Endothelial cell of umbilical vein (primary cell): ENCODE measurements around the gene EXOC6B. TPM values are rescaled to one million over a fixed set of nuclear protein-coding genes. Genes with fewer than 3 reads are reported as not detected.
"Not testable (repeated sequence)": the region's sequence is repeated elsewhere in the genome, so short reads cannot be mapped to it uniquely, and the experiment has no call there.

Experiments used
- BruUV-seq: library from RNA; stranded (reverse); fragments of 400-500 nt; replicated peaks from 2 replicates; lab custom pipeline; 2021; lab: Mats Ljungman, UMichigan
- CTCF ChIA-PET: fragments of 300-600, 350-600 bp; sonication (Branson Sonifier 250); formaldehyde crosslinking; loops from one replicate; lab custom pipeline; 2021; ENCODE audit warnings: antibody characterized with exemption, inconsistent platforms; lab: Charles Lee
- POLR2A ChIA-PET: fragments of 300-600, 350-600 bp; sonication (Branson Sonifier 250); formaldehyde crosslinking; loops from one replicate; lab custom pipeline; 2021; ENCODE audit warnings: antibody characterized with exemption, inconsistent platforms; lab: Charles Lee
- DNase-seq: peaks from one replicate; pipeline ENCODE4 v3.0.0-alpha.2; 2011; ENCODE audit warnings: low read depth, low spot score
- FAIRE-seq: peaks from 2 replicates; lab custom pipeline; 2011; peaks lifted over from hg19 to GRCh38; lab: Jason Lieb, UNC
- H2AFZ ChIP-seq: 2 replicates; pipeline ENCODE4 v1.6.0; 2012; ENCODE audit warnings: low read depth, low read length, control low read depth, inconsistent platforms
- H3K27ac ChIP-seq: 2 replicates; pipeline ENCODE4 v1.5.1; 2011; ENCODE audit warnings: low read depth, mild to moderate bottlenecking, control low read depth, low read length, moderate library complexity; ENCODE audit not compliant: insufficient read depth
- H3K27me3 ChIP-seq, 2 experiments: 2 replicates each; pipeline versions ENCODE4 v1.6.0 to v1.6.1; 2011; ENCODE audit warnings: low read length in 2 of 2, mixed read lengths in 1 of 2; ENCODE audit not compliant: control insufficient read depth in 2 of 2, insufficient read depth in 2 of 2
- H3K36me3 ChIP-seq, 2 experiments: 2 replicates in 1 of 2; 3 replicates in 1 of 2; pipeline ENCODE4 v1.5.1; 2011; ENCODE audit warnings: low read length in 2 of 2, mild to moderate bottlenecking in 1 of 2, moderate library complexity in 1 of 2; ENCODE audit not compliant: control insufficient read depth in 2 of 2, insufficient read depth in 2 of 2; ENCODE audit errors: extremely low read depth in 1 of 2
- H3K4me1 ChIP-seq: 3 replicates; pipeline ENCODE4 v1.5.1; 2011; ENCODE audit warnings: mild to moderate bottlenecking, low read length; ENCODE audit not compliant: control insufficient read depth, insufficient read depth; ENCODE audit errors: extremely low read depth
- H3K4me2 ChIP-seq: 2 replicates; pipeline ENCODE4 v1.6.1; 2011; ENCODE audit warnings: low read length, control low read depth, mixed read lengths; ENCODE audit not compliant: insufficient read depth
- H3K4me3 ChIP-seq, 3 experiments: fragments of 200-600 bp in 1 of 3; sonication (generic), shearing (Covaris generic) in 1 of 3; replicated peaks in 1 of 3; 2 replicates each; pipeline ENCODE4 v1.5.1; 2011 to 2016; ENCODE audit warnings: control low read depth in 3 of 3, low read length in 3 of 3, mild to moderate bottlenecking in 2 of 3, inconsistent platforms in 1 of 3, low read depth in 1 of 3, moderate library complexity in 1 of 3; ENCODE audit not compliant: insufficient read depth in 1 of 3
- H3K79me2 ChIP-seq: 2 replicates; pipeline ENCODE4 v1.6.0; 2012; ENCODE audit warnings: low read length, inconsistent platforms; ENCODE audit not compliant: control insufficient read depth, insufficient read depth
- H3K9ac ChIP-seq: replicated peaks from 2 replicates; pipeline ENCODE3; 2011; ENCODE audit warnings: low read length, control low read depth; ENCODE audit not compliant: insufficient read depth; ENCODE audit errors: extremely low read depth
- H3K9me1 ChIP-seq: replicated peaks from 3 replicates; pipeline ENCODE4 v1.6.0; 2011; ENCODE audit warnings: mild to moderate bottlenecking, low read length; ENCODE audit not compliant: control insufficient read depth, insufficient read depth; ENCODE audit errors: extremely low read depth
- H3K9me3 ChIP-seq: replicated peaks from 2 replicates; pipeline ENCODE4 v1.5.1; 2012; ENCODE audit warnings: low read length, inconsistent platforms; ENCODE audit not compliant: control insufficient read depth, insufficient read depth
- H4K20me1 ChIP-seq: replicated peaks from 2 replicates; pipeline ENCODE3; 2011; ENCODE audit warnings: mild to moderate bottlenecking, low read length; ENCODE audit not compliant: control insufficient read depth, insufficient read depth; ENCODE audit errors: extremely low read depth
- CTCF ChIP-seq, 2 donors: IDR thresholded peaks; 1 replicate in 1 of 2; 2 replicates in 1 of 2; pipeline ENCODE4 v1.5.1; 2011; ENCODE audit warnings: low read length in 2 of 2, mild to moderate bottlenecking in 2 of 2, moderate library complexity in 2 of 2, control low read depth in 1 of 2, inconsistent platforms in 1 of 2, low read depth in 1 of 2; ENCODE audit not compliant: insufficient read depth in 1 of 2; ENCODE audit errors: extremely low read depth in 1 of 2
- EZH2 ChIP-seq: IDR thresholded peaks from 2 replicates; pipeline ENCODE4 v1.6.1; 2012; ENCODE audit warnings: borderline replicate concordance, low read depth, mild to moderate bottlenecking, moderate library complexity, low read length, inconsistent platforms; ENCODE audit not compliant: severe bottlenecking
- FOS ChIP-seq: IDR thresholded peaks from 2 replicates; pipeline ENCODE4 v1.6.1; 2011; ENCODE audit warnings: mild to moderate bottlenecking, low read length, moderate library complexity, borderline replicate concordance; ENCODE audit not compliant: insufficient read depth
- GATA2 ChIP-seq: IDR thresholded peaks from 2 replicates; pipeline ENCODE4 v1.7.0; 2011; ENCODE audit warnings: low read depth, mild to moderate bottlenecking, moderate library complexity, mixed read lengths, low read length; ENCODE audit not compliant: insufficient read length, insufficient read depth
- JUN ChIP-seq: IDR thresholded peaks from 2 replicates; pipeline ENCODE4 v1.6.1; 2011; ENCODE audit warnings: borderline replicate concordance, low read depth; ENCODE audit not compliant: insufficient read length, insufficient read depth
- MYC ChIP-seq: IDR thresholded peaks from one replicate; pipeline ENCODE4 v1.6.1; 2011; ENCODE audit warnings: mild to moderate bottlenecking, low read depth, low read length
- POLR2A ChIP-seq: IDR thresholded peaks from 2 replicates; pipeline ENCODE4 v1.6.1; 2012; ENCODE audit warnings: low read depth, mild to moderate bottlenecking, control low read depth, low read length
- POLR2AphosphoS5 ChIP-seq: IDR thresholded peaks from 2 replicates; pipeline ENCODE4 v1.6.1; 2012; ENCODE audit warnings: low read depth, mild to moderate bottlenecking, control low read depth, low read length, moderate library complexity; ENCODE audit not compliant: insufficient read depth
- dilution Hi-C: fragments of 300-500 bp; cut with MboI; formaldehyde crosslinking; loops from one replicate; pipeline ENCODE4 v1.15.0; 2019; ENCODE audit warnings: low sequenced_read_pairs; ENCODE audit not compliant: extremely low pct_ligation_motif_present
- intact Hi-C: fragments of 100-400 bp; cut with micrococcal nuclease; formaldehyde crosslinking; loops from one replicate; pipeline ENCODE4 v1.10.0; 2022
- polyA plus RNA-seq, 4 experiments: library from polyadenylated mRNA; depleted of rRNA in 3 of 4; stranded (reverse) in 3 of 4; unstranded in 1 of 4; fragments of >200 nt; gene quantifications; 2 replicates each; pipeline versions ENCODE4 v1.2.1 to v1.2.3, GENCODE V29; 2011 to 2012; ENCODE audit warnings: missing spikeins in 1 of 4
- total RNA-seq: library from RNA; stranded (reverse); gene quantifications from 2 replicates; pipeline ENCODE4 v1.2.3, GENCODE V29; 2021
- TF ChIP-seq, protein P1 (sequence below): IDR thresholded peaks from 2 replicates; pipeline ENCODE4 v1.6.1; 2011; ENCODE audit not compliant: insufficient read depth, insufficient read length

The EXOC6B gene
- total and polyA plus RNA-seq, 2 donors (not counting 3 experiments of a cell fraction or from before 2014, with no cell fraction given): 10.8 to 34.8 TPM

- no peak overlapping the region for H3K9ac ChIP-seq
- no TSS peak for BruUV-seq
- no peak overlapping the region for H3K4me2 ChIP-seq
- POLR2A ChIA-PET: no interaction called here
- DNase-seq (peak; percentile 60), FAIRE-seq (no peak)
- no peak for TF ChIP-seq POLR2AphosphoS5
- no peak for TF ChIP-seq EZH2
- TF ChIP-seq, protein P1, sequence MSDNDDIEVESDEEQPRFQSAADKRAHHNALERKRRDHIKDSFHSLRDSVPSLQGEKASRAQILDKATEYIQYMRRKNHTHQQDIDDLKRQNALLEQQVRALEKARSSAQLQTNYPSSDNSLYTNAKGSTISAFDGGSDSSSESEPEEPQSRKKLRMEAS: no peak
- no peak for TF ChIP-seq GATA2
- no peak for TF ChIP-seq CTCF (IDR thresholded peaks at IDR 0.05; ENCODE audit: extremely low read depth in 1 of 2, insufficient read depth in 1 of 2, low read depth in 1 of 2, low read length in 2 of 2)
- TF ChIP-seq MYC: no peak
- no peak for TF ChIP-seq POLR2A
- no peak for TF ChIP-seq JUN
- no peak for TF ChIP-seq FOS
- H3K4me3 ChIP-seq: no peak overlapping the region
- no peaks in the 10 kb centered on the region for H4K20me1 ChIP-seq
- no peaks in the 10 kb centered on the region for H3K79me2 ChIP-seq
- no peaks in the 10 kb centered on the region for H3K4me1 ChIP-seq
- no peak overlapping the region for H3K27ac ChIP-seq
- H3K9me1 ChIP-seq: no peaks in the 10 kb centered on the region
- CTCF ChIA-PET: interaction anchor here (1.3 kb wide), 1 partner anchor 10 kb away, joined by 3 read pairs; no protein-coding TSS in a partner anchor
- H3K27me3 ChIP-seq: no peaks in the 10 kb centered on the region
- intact Hi-C loops: no loop called here
- dilution Hi-C loops: no loop called here
- H3K36me3 ChIP-seq: no peaks in the 10 kb centered on the region
- no peak overlapping the region for H2AFZ ChIP-seq
- H3K9me3 ChIP-seq: no peaks in the 10 kb centered on the region
These were observed 331.4 kb downstream of the EXOC6B start for GRCh38 chr2:72494392-72494791.

- H3K9me3 ChIP-seq, H3K79me2 ChIP-seq, H3K36me3 ChIP-seq, H3K9me1 ChIP-seq, H3K4me2 ChIP-seq, H3K4me1 ChIP-seq, POLR2A ChIA-PET, DNase-seq, FAIRE-seq, intact Hi-C loops, CTCF ChIA-PET, H3K4me3 ChIP-seq, H3K27ac ChIP-seq, H3K27me3 ChIP-seq, BruUV-seq, H3K9ac ChIP-seq, H4K20me1 ChIP-seq, H2AFZ ChIP-seq, dilution Hi-C loops: not testable (repeated sequence)
These were observed 341.2 kb downstream of the EXOC6B start for GRCh38 chr2:72484622-72485021.
